ENCODE measurements around the gene PDS5B.

Gene PDS5B

GRCh38 chr13:32661685-32662084, 75.4 kb downstream of the PDS5B start:
- Histone ChIP-seq H3K9ac (ENCODE audit: low read length) (no peak overlapping the region), H3K36me3 (ENCODE audit: control insufficient read depth, insufficient read depth, low read length) (no peaks in the 10 kb centered on the region), H3K4me1 (ENCODE audit: control insufficient read depth, insufficient read depth, low read length) (no peaks in the 10 kb centered on the region), H3K9me3 (ENCODE audit: control insufficient read depth, low read length) (no peaks in the 10 kb centered on the region), H3K4me3 (ENCODE audit: low read length) (no peak overlapping the region), H3K27me3 (ENCODE audit: control insufficient read depth, insufficient read depth, low read length) (no peaks in the 10 kb centered on the region)

- H3K4me3 ChIP-seq (ENCODE audit: low read length) = no peak overlapping the region
- no peaks in the 10 kb centered on the region for H3K36me3 ChIP-seq (ENCODE audit: control insufficient read depth, insufficient read depth, low read length)
- H3K27me3 ChIP-seq (ENCODE audit: control insufficient read depth, insufficient read depth, low read length) = no peaks in the 10 kb centered on the region
- H3K9ac ChIP-seq (ENCODE audit: low read length) = no peak overlapping the region
- no peaks in the 10 kb centered on the region for H3K9me3 ChIP-seq (ENCODE audit: control insufficient read depth, low read length)
- no peaks in the 10 kb centered on the region for H3K4me1 ChIP-seq (ENCODE audit: control insufficient read depth, insufficient read depth, low read length)
Measured at GRCh38 chr13:32663660-32664059, 77.4 kb downstream of the PDS5B start.

GRCh38 chr13:32666990-32667571, 80.8 kb downstream of the PDS5B start:
- Histone ChIP-seq H3K9me3 (ENCODE audit: control insufficient read depth, low read length) (no peaks in the 10 kb centered on the region), H3K4me3 (ENCODE audit: low read length) (no peak overlapping the region), H3K36me3 (ENCODE audit: control insufficient read depth, insufficient read depth, low read length) (no peaks in the 10 kb centered on the region), H3K27me3 (ENCODE audit: control insufficient read depth, insufficient read depth, low read length) (no peaks in the 10 kb centered on the region), H3K4me1 (ENCODE audit: control insufficient read depth, insufficient read depth, low read length) (no peaks in the 10 kb centered on the region), H3K9ac (ENCODE audit: low read length) (no peak overlapping the region)

- Histone ChIP-seq H3K4me3 (ENCODE audit: low read length) (no peak overlapping the region), H3K4me1 (ENCODE audit: control insufficient read depth, insufficient read depth, low read length) (no peaks in the 10 kb centered on the region), H3K36me3 (ENCODE audit: control insufficient read depth, insufficient read depth, low read length) (no peaks in the 10 kb centered on the region), H3K9ac (ENCODE audit: low read length) (no peak overlapping the region), H3K9me3 (ENCODE audit: control insufficient read depth, low read length) (no peaks in the 10 kb centered on the region), H3K27me3 (ENCODE audit: control insufficient read depth, insufficient read depth, low read length) (no peaks in the 10 kb centered on the region)
Measured at GRCh38 chr13:32669030-32669646, 82.9 kb downstream of the PDS5B start.

- Histone ChIP-seq H3K4me3 (ENCODE audit: low read length) (no peak overlapping the region), H3K9me3 (ENCODE audit: control insufficient read depth, low read length) (no peaks in the 10 kb centered on the region), H3K27me3 (ENCODE audit: control insufficient read depth, insufficient read depth, low read length) (no peaks in the 10 kb centered on the region), H3K9ac (ENCODE audit: low read length) (no peak overlapping the region), H3K36me3 (ENCODE audit: control insufficient read depth, insufficient read depth, low read length) (no peaks in the 10 kb centered on the region), H3K4me1 (ENCODE audit: control insufficient read depth, insufficient read depth, low read length) (no peaks in the 10 kb centered on the region)
Measured at GRCh38 chr13:32674503-32674902, 88.3 kb downstream of the PDS5B start.

GRCh38 chr13:32676242-32676641, 90.0 kb downstream of the PDS5B start:
- H3K36me3 ChIP-seq (ENCODE audit: control insufficient read depth, insufficient read depth, low read length) = no peaks in the 10 kb centered on the region
- H3K4me1 ChIP-seq (ENCODE audit: control insufficient read depth, insufficient read depth, low read length) = no peaks in the 10 kb centered on the region
- H3K9me3 ChIP-seq (ENCODE audit: control insufficient read depth, low read length) = no peaks in the 10 kb centered on the region
- H3K4me3 ChIP-seq (ENCODE audit: low read length) = no peak overlapping the region
- no peak overlapping the region for H3K9ac ChIP-seq (ENCODE audit: low read length)
- H3K27me3 ChIP-seq (ENCODE audit: control insufficient read depth, insufficient read depth, low read length) = no peaks in the 10 kb centered on the region

- H3K9me3 ChIP-seq (ENCODE audit: control insufficient read depth, low read length) = no peaks in the 10 kb centered on the region
- H3K9ac ChIP-seq (ENCODE audit: low read length) = no peak overlapping the region
- H3K4me1 ChIP-seq (ENCODE audit: control insufficient read depth, insufficient read depth, low read length) = no peaks in the 10 kb centered on the region
- no peaks in the 10 kb centered on the region for H3K36me3 ChIP-seq (ENCODE audit: control insufficient read depth, insufficient read depth, low read length)
- H3K27me3 ChIP-seq (ENCODE audit: control insufficient read depth, insufficient read depth, low read length) = no peaks in the 10 kb centered on the region
- H3K4me3 ChIP-seq (ENCODE audit: low read length) = no peak overlapping the region
Measured at GRCh38 chr13:32682130-32682529, 95.9 kb downstream of the PDS5B start.

GRCh38 chr13:32682740-32683139, 96.5 kb downstream of the PDS5B start:
- H3K36me3 ChIP-seq (ENCODE audit: control insufficient read depth, insufficient read depth, low read length) = no peaks in the 10 kb centered on the region
- H3K4me3 ChIP-seq (ENCODE audit: low read length) = no peak overlapping the region
- no peaks in the 10 kb centered on the region for H3K9me3 ChIP-seq (ENCODE audit: control insufficient read depth, low read length)
- no peak overlapping the region for H3K9ac ChIP-seq (ENCODE audit: low read length)
- no peaks in the 10 kb centered on the region for H3K4me1 ChIP-seq (ENCODE audit: control insufficient read depth, insufficient read depth, low read length)
- H3K27me3 ChIP-seq (ENCODE audit: control insufficient read depth, insufficient read depth, low read length) = no peaks in the 10 kb centered on the region

- H3K4me1 ChIP-seq (ENCODE audit: control insufficient read depth, insufficient read depth, low read length) = no peaks in the 10 kb centered on the region
- no peaks in the 10 kb centered on the region for H3K36me3 ChIP-seq (ENCODE audit: control insufficient read depth, insufficient read depth, low read length)
- no peak overlapping the region for H3K4me3 ChIP-seq (ENCODE audit: low read length)
- no peak overlapping the region for H3K9ac ChIP-seq (ENCODE audit: low read length)
- H3K9me3 ChIP-seq (ENCODE audit: control insufficient read depth, low read length) = no peaks in the 10 kb centered on the region
- no peaks in the 10 kb centered on the region for H3K27me3 ChIP-seq (ENCODE audit: control insufficient read depth, insufficient read depth, low read length)
Measured at GRCh38 chr13:32687275-32687674, 101.0 kb downstream of the PDS5B start.

GRCh38 chr13:32695602-32696250, 109.5 kb downstream of the PDS5B start:
- H3K36me3 ChIP-seq (ENCODE audit: control insufficient read depth, insufficient read depth, low read length) = no peaks in the 10 kb centered on the region
- no peaks in the 10 kb centered on the region for H3K9me3 ChIP-seq (ENCODE audit: control insufficient read depth, low read length)

GRCh38 chr13:32707471-32707870, 121.2 kb downstream of the PDS5B start:
- no peaks in the 10 kb centered on the region for H3K4me1 ChIP-seq (ENCODE audit: control insufficient read depth, insufficient read depth, low read length)
- no peak overlapping the region for H3K4me3 ChIP-seq (ENCODE audit: low read length)
- H3K36me3 ChIP-seq (ENCODE audit: control insufficient read depth, insufficient read depth, low read length) = no peaks in the 10 kb centered on the region
- H3K9ac ChIP-seq (ENCODE audit: low read length) = no peak overlapping the region
- H3K9me3 ChIP-seq (ENCODE audit: control insufficient read depth, low read length) = no peaks in the 10 kb centered on the region
- no peaks in the 10 kb centered on the region for H3K27me3 ChIP-seq (ENCODE audit: control insufficient read depth, insufficient read depth, low read length)

More at GRCh38 chr13:32695602-32696250, 109.5 kb downstream of the PDS5B start:
- no peaks in the 10 kb centered on the region for H3K27me3 ChIP-seq (ENCODE audit: control insufficient read depth, insufficient read depth, low read length)
- no peak overlapping the region for H3K9ac ChIP-seq (ENCODE audit: low read length)
- no peaks in the 10 kb centered on the region for H3K4me1 ChIP-seq (ENCODE audit: control insufficient read depth, insufficient read depth, low read length)
- no peak overlapping the region for H3K4me3 ChIP-seq (ENCODE audit: low read length)

- Histone ChIP-seq H3K4me1 (ENCODE audit: control insufficient read depth, insufficient read depth, low read length) (no peaks in the 10 kb centered on the region), H3K9ac (ENCODE audit: low read length) (no peak overlapping the region), H3K36me3 (ENCODE audit: control insufficient read depth, insufficient read depth, low read length) (no peaks in the 10 kb centered on the region), H3K4me3 (ENCODE audit: low read length) (no peak overlapping the region), H3K27me3 (ENCODE audit: control insufficient read depth, insufficient read depth, low read length) (no peaks in the 10 kb centered on the region), H3K9me3 (ENCODE audit: control insufficient read depth, low read length) (no peaks in the 10 kb centered on the region)
Measured at GRCh38 chr13:32713397-32713796, 127.1 kb downstream of the PDS5B start.

Data from mucosa of stomach (tissue), 1 donor.